HFFc6 (cell line): ENCODE data around the gene CALU. TPM values are rescaled to one million over a fixed set of nuclear protein-coding genes. Genes with fewer than 3 reads are reported as not detected.

Experiments used
- DNase-seq: peaks from one replicate; pipeline ENCODE4 v3.0.0-alpha.2; 2018
- H3K27ac Mint-ChIP-seq: 2 replicates; pipeline ENCODE4 v1.8.0; 2020; ENCODE audit warnings: mild to moderate bottlenecking, mixed read lengths
- H3K27me3 Mint-ChIP-seq: 2 replicates; pipeline ENCODE4 v1.8.0; 2021; ENCODE audit warnings: mild to moderate bottlenecking, moderate library complexity, mixed read lengths; ENCODE audit not compliant: insufficient read depth
- H3K36me3 Mint-ChIP-seq: 2 replicates; pipeline ENCODE4 v1.8.0; 2021; ENCODE audit warnings: low read depth, mixed read lengths
- H3K4me1 Mint-ChIP-seq: 2 replicates; pipeline ENCODE4 v1.8.0; 2020; ENCODE audit warnings: low read depth, mixed read lengths
- H3K4me3 Mint-ChIP-seq: 2 replicates; pipeline ENCODE4 v1.8.0; 2020; ENCODE audit warnings: mild to moderate bottlenecking, moderate library complexity, mixed read lengths
- H3K9me3 Mint-ChIP-seq: 2 replicates; pipeline ENCODE4 v1.8.0; 2020; ENCODE audit warnings: mild to moderate bottlenecking, mixed read lengths
- CTCF ChIP-seq: fragments of 200-600 bp; sonication (generic); IDR thresholded peaks from 2 replicates; pipeline ENCODE4 v1.5.0; 2021; ENCODE audit warnings: antibody characterized with exemption, mild to moderate bottlenecking
- total RNA-seq, 6 experiments: library from RNA; stranded (reverse); fragmentation: NEBNext Ultra II Directional; extraction: Animal tissue kit (Norgen Biotek cat#: 25700); gene quantifications; 2 replicates in 1 of 6; 3 replicates in 5 of 6; pipeline ENCODE4 v1.2.3, GENCODE V29; 2021

Gene CALU
- total RNA-seq, 6 experiments from 2014 or later = 821 to 941 (median 887) TPM

DNA sequence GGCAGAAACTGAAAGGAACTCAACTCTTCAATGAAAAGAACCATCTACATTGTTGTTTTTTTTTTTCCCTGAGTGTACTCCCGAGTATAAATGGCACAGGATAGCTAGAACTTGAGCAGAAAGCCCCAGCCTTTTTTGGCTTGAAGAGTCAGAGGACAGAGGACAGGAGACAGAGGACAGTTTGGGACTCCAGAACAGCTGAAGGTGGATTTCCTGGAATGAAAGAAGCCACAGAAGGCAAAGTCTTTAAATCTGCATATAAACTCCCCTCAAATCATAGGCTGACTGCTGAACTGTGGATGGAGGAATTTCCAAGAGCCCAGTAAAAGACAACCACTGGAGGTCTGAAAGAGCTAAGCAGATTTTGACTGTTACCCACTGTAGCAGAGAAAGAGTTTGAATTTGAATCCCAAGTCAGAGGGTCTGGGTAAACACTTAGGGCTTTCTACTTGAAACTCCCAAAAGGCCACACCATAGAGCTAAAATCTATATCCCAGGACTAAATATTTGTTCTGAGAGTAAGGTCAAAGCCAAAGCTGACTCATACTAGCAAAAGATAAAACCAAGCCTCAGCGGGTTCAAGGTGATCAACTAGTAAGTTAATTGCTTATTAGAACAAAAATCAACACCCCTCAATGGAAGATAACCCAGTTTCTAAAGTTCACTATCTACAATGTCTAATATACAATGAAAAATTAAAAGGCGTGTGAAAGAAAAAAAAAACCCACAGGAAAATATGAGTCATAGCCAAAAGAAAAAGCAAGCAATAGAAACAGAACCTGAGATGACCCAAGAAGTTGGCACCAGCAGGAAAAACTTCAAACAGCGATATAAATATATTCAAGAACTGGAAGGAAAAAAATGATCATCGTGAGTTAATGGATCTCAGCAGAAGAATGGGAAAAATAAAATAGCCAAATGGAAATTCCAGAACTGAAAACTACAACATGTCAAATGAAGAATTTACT, 38.3 kb downstream of the CALU start:
- H3K36me3 Mint-ChIP-seq = peaks cover 54% of the 10 kb centered on the region
- TF ChIP-seq CTCF = no peak
- peak overlapping the region; percentile 18; the same call in 1 of the 2 replicates for H3K27ac Mint-ChIP-seq
- H3K4me3 Mint-ChIP-seq = no peak overlapping the region
- H3K4me1 Mint-ChIP-seq = peaks cover 27% of the 10 kb centered on the region
- peaks cover 44% of the 10 kb centered on the region for H3K9me3 Mint-ChIP-seq
- H3K27me3 Mint-ChIP-seq = peaks cover 22% of the 10 kb centered on the region
- DNase-seq = no peak

- Mint-ChIP-seq H3K27ac (no peak overlapping the region), H3K4me3 (no peak overlapping the region), H3K36me3 (peaks cover 40% of the 10 kb centered on the region), H3K27me3 (peaks cover 25% of the 10 kb centered on the region), H3K9me3 (peaks cover 44% of the 10 kb centered on the region), H3K4me1 (peaks cover 37% of the 10 kb centered on the region)
- DNase-seq = no peak
- no peak for TF ChIP-seq CTCF
Measured at GRCh38 chr7:128778946-128779345, 39.8 kb downstream of the CALU start.

GRCh38 chr7:128781126-128781525, 42.0 kb downstream of the CALU start:
- no peak; the same call in 1 of the 2 replicates for TF ChIP-seq CTCF
- peaks cover 33% of the 10 kb centered on the region for H3K4me1 Mint-ChIP-seq

GRCh38 chr7:128781851-128782250, 42.7 kb downstream of the CALU start:
- DNase-seq = no peak
- H3K4me3 Mint-ChIP-seq = no peak overlapping the region

More at GRCh38 chr7:128781126-128781525, 42.0 kb downstream of the CALU start:
- H3K27ac Mint-ChIP-seq = peak overlapping the region; percentile 62
- H3K4me3 Mint-ChIP-seq = no peak overlapping the region
- peaks cover 27% of the 10 kb centered on the region for H3K9me3 Mint-ChIP-seq
- H3K36me3 Mint-ChIP-seq = peaks cover 18% of the 10 kb centered on the region
- peak; percentile 39 for DNase-seq
- peaks cover 15% of the 10 kb centered on the region for H3K27me3 Mint-ChIP-seq

More at GRCh38 chr7:128781851-128782250, 42.7 kb downstream of the CALU start:
- peaks cover 27% of the 10 kb centered on the region for H3K4me1 Mint-ChIP-seq
- no peak for TF ChIP-seq CTCF
- peaks cover 19% of the 10 kb centered on the region for H3K9me3 Mint-ChIP-seq
- H3K36me3 Mint-ChIP-seq = peaks cover 13% of the 10 kb centered on the region
- no peak overlapping the region for H3K27ac Mint-ChIP-seq
- H3K27me3 Mint-ChIP-seq = peaks cover 12% of the 10 kb centered on the region
